ENCODE results near the gene REV1. TPM values are rescaled to one million over a fixed set of nuclear protein-coding genes. Genes with fewer than 3 reads are reported as not detected.

The REV1 gene
- polyA plus RNA-seq (2013): 41.9 TPM

DNA sequence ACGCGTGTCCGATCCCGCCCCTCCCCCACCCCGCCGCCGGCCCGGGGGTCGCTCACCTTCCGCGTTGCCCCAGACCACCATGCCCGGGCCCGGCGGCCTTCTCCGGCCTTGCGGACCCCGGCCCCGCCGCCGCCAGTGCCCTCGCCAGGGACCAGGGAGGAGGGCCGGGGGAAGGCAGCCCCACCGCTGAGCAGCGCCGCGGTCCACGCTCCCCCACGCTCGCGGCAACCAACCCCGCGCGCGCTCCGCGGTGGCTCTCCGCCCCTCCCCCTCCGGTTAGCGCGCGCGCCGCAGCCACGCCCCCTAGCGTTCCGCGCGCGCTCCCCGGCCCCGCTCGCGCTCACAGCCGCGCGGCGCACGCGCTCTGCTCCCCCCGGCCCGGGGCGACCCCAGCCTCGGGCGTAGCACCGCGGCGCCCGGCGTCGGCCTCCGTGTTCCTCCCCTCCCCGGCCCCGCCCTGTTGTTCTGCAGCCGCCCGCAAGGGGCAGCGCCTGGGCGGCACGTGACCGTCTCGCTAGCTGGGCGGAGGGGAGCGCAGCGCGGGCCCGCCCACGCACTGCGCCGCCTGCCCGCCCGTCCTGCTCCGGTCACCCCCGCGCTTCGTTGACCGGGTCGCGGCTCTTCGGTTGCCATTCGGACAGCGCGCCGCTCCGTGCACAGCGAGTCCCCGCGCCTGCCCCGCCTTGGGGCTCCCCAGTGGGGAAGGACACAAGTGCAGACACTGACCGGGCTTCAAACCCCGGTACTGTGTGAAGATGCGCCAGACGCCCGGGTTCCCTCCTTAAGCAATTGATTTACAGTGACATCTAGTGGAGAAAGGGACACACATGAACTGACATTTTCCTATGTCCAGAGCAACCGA lies at the start of gene REV1:
Gene REV1 (minus strand): TSS at position 257 of the 862 bp plus-strand sequence. CDS start 25,042 bp downstream, outside the sequence.
- Histone ChIP-seq H3K4me3 (ENCODE audit: control insufficient read depth in 1 of 7, extremely low read depth in 1 of 7, insufficient read depth in 4 of 7, low read depth in 2 of 7, low read length in 6 of 7) (peak within 1 kb of the TSS; percentile 73 to 95 (median 92)), H3K9me3 (ENCODE audit: control extremely low read depth in 1 of 5, control insufficient read depth in 4 of 5, insufficient read depth in 2 of 5, low read depth in 1 of 5, low read length in 4 of 5) (no peaks in the 10 kb centered on the region), H3K36me3 (ENCODE audit: control insufficient read depth in 4 of 4, insufficient read depth in 4 of 4, low read length in 3 of 4) (peaks cover 0 to 3% (median 1%) of the 10 kb centered on the region in 4 experiments), H3K4me1 (ENCODE audit: control extremely low read depth in 1 of 4, control insufficient read depth in 4 of 4, insufficient read depth in 4 of 4, low read length in 3 of 4) (peaks cover 4 to 29% (median 20%) of the 10 kb centered on the region in 4 experiments), H3K27me3 (replicated peaks in 2 of 5; ENCODE audit: control insufficient read depth in 4 of 5, insufficient read depth in 5 of 5, low read length in 4 of 5) (no peaks in the 10 kb centered on the region), H3K27ac (ENCODE audit: insufficient read depth in 1 of 2, low read depth in 1 of 2, low read length in 2 of 2, poor library complexity in 1 of 2, severe bottlenecking in 2 of 2) (peak within 1 kb of the TSS; percentile 62 to 89)
- 0% methylated on average over 107 of the region's 113 CpGs for WGBS (ENCODE audit: insufficient coverage)
- ChIA-PET CTCF (interaction anchor here (0.5 to 2.3 kb wide), 6 partner anchors 9 to 52 kb away, joined by 3 to 13 read pairs (median 4); no protein-coding TSS in a partner anchor), POLR2A (no interaction called here)
- DNase-seq: peak; percentile 96 to 98 (median 98)

- Histone ChIP-seq H3K4me3 (ENCODE audit: control insufficient read depth in 1 of 7, extremely low read depth in 1 of 7, insufficient read depth in 4 of 7, low read depth in 2 of 7, low read length in 6 of 7) (no peak overlapping the region), H3K27me3 (replicated peaks in 2 of 5; ENCODE audit: control insufficient read depth in 4 of 5, insufficient read depth in 5 of 5, low read length in 4 of 5) (no peaks in the 10 kb centered on the region), H3K4me1 (ENCODE audit: control extremely low read depth in 1 of 4, control insufficient read depth in 4 of 4, insufficient read depth in 4 of 4, low read length in 3 of 4) (no peaks in the 10 kb centered on the region), H3K27ac (ENCODE audit: insufficient read depth in 1 of 2, low read depth in 1 of 2, low read length in 2 of 2, poor library complexity in 1 of 2, severe bottlenecking in 2 of 2) (no peak overlapping the region), H3K9me3 (ENCODE audit: control extremely low read depth in 1 of 5, control insufficient read depth in 4 of 5, insufficient read depth in 2 of 5, low read depth in 1 of 5, low read length in 4 of 5) (peaks cover 0 to 2% (median 0%) of the 10 kb centered on the region in 5 experiments), H3K36me3 (ENCODE audit: control insufficient read depth in 4 of 4, insufficient read depth in 4 of 4, low read length in 3 of 4) (no peaks in the 10 kb centered on the region)
- POLR2A ChIA-PET: no interaction called here
- CTCF ChIA-PET: no interaction called here
- WGBS (ENCODE audit: insufficient coverage): 93% methylated on average over 3 of the region's 4 CpGs
- no peak for DNase-seq
These were observed 48.2 kb upstream of the REV1 start for GRCh38 chr2:99537910-99538485.

GRCh38 chr2:99524056-99524455 lies 34.2 kb upstream of the REV1 start:
- ChIA-PET POLR2A (no interaction called here), CTCF (no interaction called here)
- no peaks in the 10 kb centered on the region for H3K36me3 ChIP-seq (ENCODE audit: control insufficient read depth in 4 of 4, insufficient read depth in 4 of 4, low read length in 3 of 4)
- no peak overlapping the region for H3K4me3 ChIP-seq (ENCODE audit: control insufficient read depth in 1 of 7, extremely low read depth in 1 of 7, insufficient read depth in 4 of 7, low read depth in 2 of 7, low read length in 6 of 7)
- no peaks in the 10 kb centered on the region for H3K27me3 ChIP-seq (replicated peaks in 2 of 5; ENCODE audit: control insufficient read depth in 4 of 5, insufficient read depth in 5 of 5, low read length in 4 of 5)
- no peak for DNase-seq
- H3K9me3 ChIP-seq (ENCODE audit: control extremely low read depth in 1 of 5, control insufficient read depth in 4 of 5, insufficient read depth in 2 of 5, low read depth in 1 of 5, low read length in 4 of 5): no peaks in the 10 kb centered on the region
- no peaks in the 10 kb centered on the region for H3K4me1 ChIP-seq (ENCODE audit: control extremely low read depth in 1 of 4, control insufficient read depth in 4 of 4, insufficient read depth in 4 of 4, low read length in 3 of 4)
- no peak overlapping the region for H3K27ac ChIP-seq (ENCODE audit: insufficient read depth in 1 of 2, low read depth in 1 of 2, low read length in 2 of 2, poor library complexity in 1 of 2, severe bottlenecking in 2 of 2)
- WGBS (ENCODE audit: insufficient coverage): 100% methylated on average over 1 of the region's 2 CpGs

DNA sequence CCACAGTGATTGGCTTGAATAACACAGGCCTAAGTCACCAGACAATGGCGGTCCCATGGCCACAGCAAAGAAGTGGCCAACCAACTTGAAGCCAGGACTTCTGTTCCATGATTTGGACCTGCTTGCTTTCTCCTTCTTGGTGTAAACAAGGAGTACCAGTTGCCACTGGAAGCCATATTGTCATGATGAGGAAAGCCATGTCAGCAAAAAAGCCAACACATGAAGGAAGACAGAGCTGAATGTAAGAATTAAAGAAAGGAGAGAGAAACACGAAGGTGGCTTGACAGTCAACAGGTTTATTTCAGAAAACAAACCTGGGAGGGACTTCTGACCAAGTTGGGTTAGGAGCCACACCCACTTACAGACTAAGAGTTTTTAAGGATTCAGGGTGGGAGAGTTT lies 32.3 kb upstream of the REV1 start:
- POLR2A ChIA-PET: no interaction called here
- CTCF ChIA-PET: no interaction called here
- no peak overlapping the region for H3K27ac ChIP-seq (ENCODE audit: insufficient read depth in 1 of 2, low read depth in 1 of 2, low read length in 2 of 2, poor library complexity in 1 of 2, severe bottlenecking in 2 of 2)
- H3K27me3 ChIP-seq (replicated peaks in 2 of 5; ENCODE audit: control insufficient read depth in 4 of 5, insufficient read depth in 5 of 5, low read length in 4 of 5): no peaks in the 10 kb centered on the region
- no peaks in the 10 kb centered on the region for H3K4me1 ChIP-seq (ENCODE audit: control extremely low read depth in 1 of 4, control insufficient read depth in 4 of 4, insufficient read depth in 4 of 4, low read length in 3 of 4)
- H3K4me3 ChIP-seq (ENCODE audit: control insufficient read depth in 1 of 7, extremely low read depth in 1 of 7, insufficient read depth in 4 of 7, low read depth in 2 of 7, low read length in 6 of 7): no peak overlapping the region
- WGBS (ENCODE audit: insufficient coverage): 100% methylated on average over 1 of the region's 2 CpGs
- no peak for DNase-seq
- no peaks in the 10 kb centered on the region for H3K9me3 ChIP-seq (ENCODE audit: control extremely low read depth in 1 of 5, control insufficient read depth in 4 of 5, insufficient read depth in 2 of 5, low read depth in 1 of 5, low read length in 4 of 5)
- H3K36me3 ChIP-seq (ENCODE audit: control insufficient read depth in 4 of 4, insufficient read depth in 4 of 4, low read length in 3 of 4): no peaks in the 10 kb centered on the region

- no peaks in the 10 kb centered on the region for H3K27me3 ChIP-seq (replicated peaks in 2 of 5; ENCODE audit: control insufficient read depth in 4 of 5, insufficient read depth in 5 of 5, low read length in 4 of 5)
- WGBS (ENCODE audit: insufficient coverage): 87% methylated on average over 3 of the region's 3 CpGs
- no peaks in the 10 kb centered on the region for H3K9me3 ChIP-seq (ENCODE audit: control extremely low read depth in 1 of 5, control insufficient read depth in 4 of 5, insufficient read depth in 2 of 5, low read depth in 1 of 5, low read length in 4 of 5)
- ChIA-PET CTCF (interaction anchor here (0.6 kb wide), 1 partner anchor 266 kb away, joined by 3 read pairs; no protein-coding TSS in a partner anchor), POLR2A (interaction anchor here (0.7 kb wide), 1 partner anchor 10 kb away, joined by 3 read pairs; no protein-coding TSS in a partner anchor)
- no peak for DNase-seq
- H3K36me3 ChIP-seq (ENCODE audit: control insufficient read depth in 4 of 4, insufficient read depth in 4 of 4, low read length in 3 of 4): no peaks in the 10 kb centered on the region
- no peak overlapping the region for H3K4me3 ChIP-seq (ENCODE audit: control insufficient read depth in 1 of 7, extremely low read depth in 1 of 7, insufficient read depth in 4 of 7, low read depth in 2 of 7, low read length in 6 of 7)
- no peaks in the 10 kb centered on the region for H3K4me1 ChIP-seq (ENCODE audit: control extremely low read depth in 1 of 4, control insufficient read depth in 4 of 4, insufficient read depth in 4 of 4, low read length in 3 of 4)
- H3K27ac ChIP-seq (ENCODE audit: insufficient read depth in 1 of 2, low read depth in 1 of 2, low read length in 2 of 2, poor library complexity in 1 of 2, severe bottlenecking in 2 of 2): no peak overlapping the region
These were observed 31.0 kb upstream of the REV1 start for GRCh38 chr2:99520813-99521212.

DNA sequence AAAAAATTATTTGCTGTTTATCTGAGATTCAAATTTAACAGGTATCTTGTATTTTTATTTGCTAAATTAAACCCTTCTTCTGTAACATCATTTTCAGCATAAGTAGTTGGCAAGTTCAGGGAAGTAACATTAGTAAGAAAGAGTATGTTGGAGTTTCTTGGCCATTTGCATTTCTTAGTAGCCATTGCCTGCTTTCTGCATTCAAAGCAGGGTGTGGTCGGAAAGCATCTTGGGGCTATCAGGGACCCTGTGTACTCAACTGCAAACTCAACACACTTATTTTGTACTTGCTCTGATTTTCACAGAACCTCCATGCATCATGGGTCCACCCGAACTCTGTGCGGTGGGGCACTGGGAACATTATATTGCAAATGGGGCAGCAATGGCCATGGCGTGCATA lies 30.4 kb upstream of the REV1 start:
- ChIA-PET POLR2A (no interaction called here), CTCF (no interaction called here)
- no peaks in the 10 kb centered on the region for H3K36me3 ChIP-seq (ENCODE audit: control insufficient read depth in 4 of 4, insufficient read depth in 4 of 4, low read length in 3 of 4)
- no peaks in the 10 kb centered on the region for H3K4me1 ChIP-seq (ENCODE audit: control extremely low read depth in 1 of 4, control insufficient read depth in 4 of 4, insufficient read depth in 4 of 4, low read length in 3 of 4)
- no peaks in the 10 kb centered on the region for H3K9me3 ChIP-seq (ENCODE audit: control extremely low read depth in 1 of 5, control insufficient read depth in 4 of 5, insufficient read depth in 2 of 5, low read depth in 1 of 5, low read length in 4 of 5)
- no peak overlapping the region for H3K27ac ChIP-seq (ENCODE audit: insufficient read depth in 1 of 2, low read depth in 1 of 2, low read length in 2 of 2, poor library complexity in 1 of 2, severe bottlenecking in 2 of 2)
- no peak for DNase-seq
- 95% methylated on average over 4 of the region's 4 CpGs for WGBS (ENCODE audit: insufficient coverage)
- no peak overlapping the region for H3K4me3 ChIP-seq (ENCODE audit: control insufficient read depth in 1 of 7, extremely low read depth in 1 of 7, insufficient read depth in 4 of 7, low read depth in 2 of 7, low read length in 6 of 7)
- H3K27me3 ChIP-seq (replicated peaks in 2 of 5; ENCODE audit: control insufficient read depth in 4 of 5, insufficient read depth in 5 of 5, low read length in 4 of 5): no peaks in the 10 kb centered on the region

- Histone ChIP-seq H3K4me1 (ENCODE audit: control extremely low read depth in 1 of 4, control insufficient read depth in 4 of 4, insufficient read depth in 4 of 4, low read length in 3 of 4) (no peaks in the 10 kb centered on the region), H3K4me3 (ENCODE audit: control insufficient read depth in 1 of 7, extremely low read depth in 1 of 7, insufficient read depth in 4 of 7, low read depth in 2 of 7, low read length in 6 of 7) (no peak overlapping the region), H3K9me3 (ENCODE audit: control extremely low read depth in 1 of 5, control insufficient read depth in 4 of 5, insufficient read depth in 2 of 5, low read depth in 1 of 5, low read length in 4 of 5) (no peaks in the 10 kb centered on the region), H3K27me3 (replicated peaks in 2 of 5; ENCODE audit: control insufficient read depth in 4 of 5, insufficient read depth in 5 of 5, low read length in 4 of 5) (no peaks in the 10 kb centered on the region), H3K27ac (ENCODE audit: insufficient read depth in 1 of 2, low read depth in 1 of 2, low read length in 2 of 2, poor library complexity in 1 of 2, severe bottlenecking in 2 of 2) (no peak overlapping the region), H3K36me3 (ENCODE audit: control insufficient read depth in 4 of 4, insufficient read depth in 4 of 4, low read length in 3 of 4) (no peaks in the 10 kb centered on the region)
- ChIA-PET POLR2A (no interaction called here), CTCF (interaction anchor here (0.6 kb wide), 1 partner anchor 402 kb away, joined by 3 read pairs; no protein-coding TSS in a partner anchor)
- DNase-seq: no peak
- 100% methylated on average over 2 of the region's 4 CpGs for WGBS (ENCODE audit: insufficient coverage)
These were observed 24.5 kb upstream of the REV1 start for GRCh38 chr2:99514357-99514756.

Measured in common myeloid progenitor, CD34-positive (primary cell).